ENCODE data around the gene EFHD1. TPM values are rescaled to one million over a fixed set of nuclear protein-coding genes. Genes with fewer than 3 reads are reported as not detected.
"Not testable (repeated sequence)": the region's sequence is repeated elsewhere in the genome, so short reads cannot be mapped to it uniquely, and the experiment has no call there.

EFHD1 gene
- total RNA-seq, 2 donors from 2014 or later, result 4.0 to 4.4 TPM

DNA sequence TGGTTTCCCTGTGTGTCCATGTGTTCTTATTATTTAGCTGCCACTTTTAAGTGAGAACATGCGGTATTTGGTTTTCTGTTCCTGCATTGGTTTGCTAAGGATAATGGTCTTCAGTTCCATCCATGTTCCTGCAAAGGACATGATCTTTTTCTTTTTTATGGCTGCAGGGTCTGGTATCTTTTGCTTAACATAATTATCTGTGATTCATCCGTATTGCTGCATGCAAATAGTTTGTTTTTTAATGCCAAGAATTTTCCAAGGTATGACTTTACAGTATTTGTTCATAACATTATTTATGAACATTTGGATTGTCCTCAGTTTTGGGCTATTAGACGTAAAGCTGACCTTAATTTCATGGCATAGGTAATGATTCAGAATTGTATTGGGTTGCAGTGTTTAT is 81.6 kb downstream of the EFHD1 start:
- TF ChIP-seq POLR2A (IDR thresholded peaks at IDR 0.05), result no peak
- TF ChIP-seq, protein P1, sequence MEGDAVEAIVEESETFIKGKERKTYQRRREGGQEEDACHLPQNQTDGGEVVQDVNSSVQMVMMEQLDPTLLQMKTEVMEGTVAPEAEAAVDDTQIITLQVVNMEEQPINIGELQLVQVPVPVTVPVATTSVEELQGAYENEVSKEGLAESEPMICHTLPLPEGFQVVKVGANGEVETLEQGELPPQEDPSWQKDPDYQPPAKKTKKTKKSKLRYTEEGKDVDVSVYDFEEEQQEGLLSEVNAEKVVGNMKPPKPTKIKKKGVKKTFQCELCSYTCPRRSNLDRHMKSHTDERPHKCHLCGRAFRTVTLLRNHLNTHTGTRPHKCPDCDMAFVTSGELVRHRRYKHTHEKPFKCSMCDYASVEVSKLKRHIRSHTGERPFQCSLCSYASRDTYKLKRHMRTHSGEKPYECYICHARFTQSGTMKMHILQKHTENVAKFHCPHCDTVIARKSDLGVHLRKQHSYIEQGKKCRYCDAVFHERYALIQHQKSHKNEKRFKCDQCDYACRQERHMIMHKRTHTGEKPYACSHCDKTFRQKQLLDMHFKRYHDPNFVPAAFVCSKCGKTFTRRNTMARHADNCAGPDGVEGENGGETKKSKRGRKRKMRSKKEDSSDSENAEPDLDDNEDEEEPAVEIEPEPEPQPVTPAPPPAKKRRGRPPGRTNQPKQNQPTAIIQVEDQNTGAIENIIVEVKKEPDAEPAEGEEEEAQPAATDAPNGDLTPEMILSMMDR (IDR thresholded peaks at IDR 0.05), result no peak
- H3K4me1 ChIP-seq, result peaks cover 15% of the 10 kb centered on the region
- intact Hi-C loops (cut with DNase I), result no loop called here
- H3K9me3 ChIP-seq, result no peaks in the 10 kb centered on the region
- H3K4me3 ChIP-seq, result no peak overlapping the region
- no peak overlapping the region for H3K27ac ChIP-seq
- 60 to 73% methylated on average over 3 of the region's 3 CpGs for WGBS, 2 donors
- H3K36me3 ChIP-seq (replicated peaks in 1 of 2; ENCODE audit: insufficient read depth in 1 of 2, low read depth in 2 of 2), result peaks cover 0 to 2% of the 10 kb centered on the region in 2 donors
- DNase-seq (no peak), ATAC-seq (no peak)
- no peaks in the 10 kb centered on the region for H3K27me3 ChIP-seq

GRCh38 chr2:232720056-232720455 is 86.7 kb downstream of the EFHD1 start:
- peaks cover 19% of the 10 kb centered on the region for H3K4me1 ChIP-seq
- H3K27ac ChIP-seq; ATAC-seq; H3K36me3 ChIP-seq (replicated peaks in 1 of 2; ENCODE audit: insufficient read depth in 1 of 2, low read depth in 2 of 2); intact Hi-C loops (cut with DNase I); H3K9me3 ChIP-seq; H3K4me3 ChIP-seq; DNase-seq; H3K27me3 ChIP-seq: not testable (repeated sequence)

DNA sequence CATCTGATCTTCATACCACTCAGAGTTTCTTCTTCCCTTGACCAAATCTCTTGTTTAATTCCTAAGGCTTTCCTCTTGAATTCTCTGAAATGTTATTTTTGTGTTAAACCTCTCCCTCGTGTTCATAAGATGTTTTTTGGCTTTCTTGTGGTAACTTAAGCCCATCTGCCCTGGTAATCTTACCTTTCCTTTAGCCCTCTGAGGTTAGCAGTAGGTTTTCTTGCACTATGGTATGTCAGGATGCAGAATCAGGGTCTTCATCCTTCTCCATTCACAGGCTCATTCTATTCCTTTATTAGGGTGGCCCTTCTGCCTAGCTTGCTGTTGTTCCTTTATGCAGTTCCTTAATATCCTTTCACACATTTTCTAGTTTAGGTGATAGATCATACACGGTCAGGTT is 87.9 kb downstream of the EFHD1 start:
- intact Hi-C loops (cut with DNase I), result no loop called here
- ATAC-seq, result no peak
- H3K9me3 ChIP-seq, result no peaks in the 10 kb centered on the region
- WGBS, 2 donors, result 76 to 86% methylated on average over 2 of the region's 2 CpGs
- no peak for DNase-seq
- H3K4me1 ChIP-seq, result peaks cover 7% of the 10 kb centered on the region
- H3K27me3 ChIP-seq, result no peaks in the 10 kb centered on the region
- no peak overlapping the region for H3K27ac ChIP-seq
- H3K4me3 ChIP-seq, result no peak overlapping the region
- TF ChIP-seq, protein P1 (IDR thresholded peaks at IDR 0.05), result no peak
- no peak for TF ChIP-seq POLR2A (IDR thresholded peaks at IDR 0.05)
- peaks cover 0 to 6% of the 10 kb centered on the region in 2 donors for H3K36me3 ChIP-seq (replicated peaks in 1 of 2; ENCODE audit: insufficient read depth in 1 of 2, low read depth in 2 of 2)

GRCh38 chr2:232721882-232722281 is 88.5 kb downstream of the EFHD1 start:
- no peak for ATAC-seq
- no peak overlapping the region for H3K27ac ChIP-seq
- WGBS, 2 donors, result 83 to 87% methylated on average over 2 of the region's 2 CpGs

DNA sequence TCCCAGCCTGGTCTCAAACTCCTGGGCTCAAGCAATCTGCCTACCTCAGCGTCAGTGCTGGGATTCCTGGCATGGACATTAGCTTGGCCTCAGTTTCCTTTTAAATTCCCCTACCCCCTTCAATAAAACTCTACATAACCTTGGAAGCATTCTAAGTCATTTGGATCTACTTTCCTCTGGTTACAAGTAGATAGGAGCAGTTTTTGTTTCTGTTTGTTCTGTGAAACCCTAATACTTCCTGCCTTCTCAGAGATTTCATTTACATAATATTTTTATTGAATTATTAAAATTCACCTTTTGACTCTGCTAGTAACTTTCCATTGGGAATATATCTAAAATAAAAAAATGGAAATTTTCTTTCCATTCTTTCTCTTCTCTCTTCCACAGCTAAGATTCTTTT is 89.6 kb downstream of the EFHD1 start:
- peaks cover 0 to 6% of the 10 kb centered on the region in 2 donors for H3K36me3 ChIP-seq (replicated peaks in 1 of 2; ENCODE audit: insufficient read depth in 1 of 2, low read depth in 2 of 2)
- H3K4me3 ChIP-seq, result no peak overlapping the region
- TF ChIP-seq POLR2A (IDR thresholded peaks at IDR 0.05), result no peak
- TF ChIP-seq, protein P1 (IDR thresholded peaks at IDR 0.05), result no peak
- 92 to 100% methylated on average over 1 of the region's 1 CpG for WGBS, 2 donors
- no peaks in the 10 kb centered on the region for H3K9me3 ChIP-seq
- intact Hi-C loops (cut with DNase I), result no loop called here
- peaks cover 5% of the 10 kb centered on the region for H3K4me1 ChIP-seq
- DNase-seq (no peak), ATAC-seq (no peak)
- H3K27ac ChIP-seq, result no peak overlapping the region
- no peaks in the 10 kb centered on the region for H3K27me3 ChIP-seq

More at GRCh38 chr2:232721882-232722281, 88.5 kb downstream of the EFHD1 start:
- intact Hi-C loops (cut with DNase I), result no loop called here
- TF ChIP-seq, protein P1 (IDR thresholded peaks at IDR 0.05), result no peak
- TF ChIP-seq POLR2A (IDR thresholded peaks at IDR 0.05), result no peak
- peaks cover 5% of the 10 kb centered on the region for H3K4me1 ChIP-seq
- no peak for DNase-seq
- H3K9me3 ChIP-seq, result no peaks in the 10 kb centered on the region
- peaks cover 0 to 6% of the 10 kb centered on the region in 2 donors for H3K36me3 ChIP-seq (replicated peaks in 1 of 2; ENCODE audit: insufficient read depth in 1 of 2, low read depth in 2 of 2)
- H3K4me3 ChIP-seq, result no peak overlapping the region
- no peaks in the 10 kb centered on the region for H3K27me3 ChIP-seq

Measured in body of pancreas (tissue), 4 donors.